Measurements from ENCODE around the gene NCF2.

- TF ChIP-seq POLR2A (IDR thresholded peaks at IDR 0.05; ENCODE audit: extremely low read depth, insufficient read length) (no peak), CTCF (IDR thresholded peaks at IDR 0.05; ENCODE audit: low read depth, low read length) (no peak), MAX (IDR thresholded peaks at IDR 0.05; ENCODE audit: low read depth, low read length) (no peak)
These were observed 76.0 kb downstream of the NCF2 start for GRCh38 chr1:183514235-183514634.

Data from NB4 (cell line).